NCI-H2227 treated with DMSO at 0.1 percent for 48 hours (cell line): ENCODE data around the gene TNFSF13.

Experiments
- DNase-seq: peaks from one replicate; lab custom pipeline; 2025; lab: John Stamatoyannopoulos, UW

TNFSF13 gene

GRCh38 chr17:7575481-7575883 lies 16.9 kb downstream of the TNFSF13 start:
- no peak for DNase-seq

- no peak for DNase-seq
Measured at GRCh38 chr17:7575959-7576358, 17.4 kb downstream of the TNFSF13 start.

DNA sequence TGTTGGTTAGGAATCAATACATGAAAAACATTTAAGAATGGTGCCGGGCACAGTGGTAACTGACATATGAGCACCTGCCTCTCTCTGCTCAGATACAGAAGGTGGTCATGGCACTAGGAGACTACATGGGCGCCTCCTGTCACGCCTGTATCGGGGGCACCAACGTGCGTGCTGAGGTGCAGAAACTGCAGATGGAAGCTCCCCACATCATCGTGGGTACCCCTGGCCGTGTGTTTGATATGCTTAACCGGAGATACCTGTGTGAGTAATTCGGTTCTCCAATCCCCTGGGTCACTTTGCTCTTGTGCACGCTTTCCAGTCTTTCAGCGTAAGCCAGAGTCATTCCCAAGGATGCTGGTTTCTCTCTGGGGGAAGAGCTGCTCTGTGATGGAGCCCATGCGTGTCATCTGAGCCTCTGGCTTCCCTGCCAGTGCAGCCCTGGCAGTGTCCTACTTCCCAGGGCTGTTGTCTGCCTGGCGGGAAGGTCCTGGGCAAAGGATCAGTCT lies 17.9 kb downstream of the TNFSF13 start:
- DNase-seq = no peak

DNA sequence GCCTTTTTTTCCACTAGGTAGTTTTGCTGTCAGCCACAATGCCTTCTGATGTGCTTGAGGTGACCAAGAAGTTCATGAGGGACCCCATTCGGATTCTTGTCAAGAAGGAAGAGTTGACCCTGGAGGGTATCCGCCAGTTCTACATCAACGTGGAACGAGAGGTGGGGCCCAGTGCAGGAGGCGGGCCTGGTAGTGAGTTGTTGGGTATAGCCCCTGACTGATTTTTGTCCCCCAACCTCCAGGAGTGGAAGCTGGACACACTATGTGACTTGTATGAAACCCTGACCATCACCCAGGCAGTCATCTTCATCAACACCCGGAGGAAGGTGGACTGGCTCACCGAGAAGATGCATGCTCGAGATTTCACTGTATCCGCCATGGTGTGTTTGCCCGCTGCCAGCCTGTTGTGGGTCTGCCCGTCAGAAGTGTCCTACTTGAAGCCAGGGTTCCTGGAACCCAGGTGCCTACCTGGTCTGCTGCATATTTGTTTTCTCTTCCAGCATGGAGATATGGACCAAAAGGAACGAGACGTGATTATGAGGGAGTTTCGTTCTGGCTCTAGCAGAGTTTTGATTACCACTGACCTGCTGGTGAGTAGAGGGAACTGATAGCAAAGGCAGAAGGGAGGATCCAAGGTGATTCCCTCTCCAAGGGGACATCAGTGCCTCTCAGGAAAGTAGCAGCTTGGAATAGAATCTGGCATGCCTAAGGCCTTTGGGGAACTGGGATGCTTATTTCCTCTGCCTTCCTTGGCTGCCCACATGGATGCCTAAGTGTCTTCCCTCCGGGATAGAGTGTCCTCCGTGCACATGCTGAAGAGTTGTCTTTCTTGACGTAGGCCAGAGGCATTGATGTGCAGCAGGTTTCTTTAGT lies 19.0 kb downstream of the TNFSF13 start:
- DNase-seq = no peak

DNA sequence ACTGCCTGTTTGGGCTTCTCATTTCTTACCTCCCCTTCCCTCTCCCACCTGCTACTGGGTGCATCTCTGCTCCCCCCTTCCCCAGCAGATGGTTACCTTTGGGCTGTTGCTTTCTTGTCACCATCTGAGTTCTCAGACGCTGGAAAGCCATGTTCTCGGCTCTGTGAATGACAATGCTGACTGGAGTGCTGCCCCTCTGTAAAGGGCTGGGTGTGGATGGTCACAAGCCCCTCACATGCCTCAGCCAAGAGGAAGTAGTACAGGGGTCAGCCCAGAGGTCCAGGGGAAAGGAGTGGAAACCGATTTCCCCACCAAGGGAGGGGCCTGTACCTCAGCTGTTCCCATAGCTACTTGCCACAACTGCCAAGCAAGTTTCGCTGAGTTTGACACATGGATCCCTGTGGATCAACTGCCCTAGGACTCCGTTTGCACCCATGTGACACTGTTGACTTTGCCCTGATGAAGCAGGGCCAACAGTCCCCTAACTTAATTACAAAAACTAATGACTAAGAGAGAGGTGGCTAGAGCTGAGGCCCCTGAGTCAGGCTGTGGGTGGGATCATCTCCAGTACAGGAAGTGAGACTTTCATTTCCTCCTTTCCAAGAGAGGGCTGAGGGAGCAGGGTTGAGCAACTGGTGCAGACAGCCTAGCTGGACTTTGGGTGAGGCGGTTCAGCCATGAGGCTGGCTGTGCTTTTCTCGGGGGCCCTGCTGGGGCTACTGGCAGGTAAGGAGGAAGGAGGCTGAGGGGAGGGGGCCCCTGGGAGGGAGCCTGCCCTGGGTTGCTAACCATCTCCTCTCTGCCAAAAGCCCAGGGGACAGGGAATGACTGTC lies 20.7 kb downstream of the TNFSF13 start, which contains the start of gene CD68:
TSS of gene CD68 (plus strand) at position 638 of the 833 bp plus-strand sequence. CDS start at position 678, 40 bp downstream.
- DNase-seq = no peak

DNA sequence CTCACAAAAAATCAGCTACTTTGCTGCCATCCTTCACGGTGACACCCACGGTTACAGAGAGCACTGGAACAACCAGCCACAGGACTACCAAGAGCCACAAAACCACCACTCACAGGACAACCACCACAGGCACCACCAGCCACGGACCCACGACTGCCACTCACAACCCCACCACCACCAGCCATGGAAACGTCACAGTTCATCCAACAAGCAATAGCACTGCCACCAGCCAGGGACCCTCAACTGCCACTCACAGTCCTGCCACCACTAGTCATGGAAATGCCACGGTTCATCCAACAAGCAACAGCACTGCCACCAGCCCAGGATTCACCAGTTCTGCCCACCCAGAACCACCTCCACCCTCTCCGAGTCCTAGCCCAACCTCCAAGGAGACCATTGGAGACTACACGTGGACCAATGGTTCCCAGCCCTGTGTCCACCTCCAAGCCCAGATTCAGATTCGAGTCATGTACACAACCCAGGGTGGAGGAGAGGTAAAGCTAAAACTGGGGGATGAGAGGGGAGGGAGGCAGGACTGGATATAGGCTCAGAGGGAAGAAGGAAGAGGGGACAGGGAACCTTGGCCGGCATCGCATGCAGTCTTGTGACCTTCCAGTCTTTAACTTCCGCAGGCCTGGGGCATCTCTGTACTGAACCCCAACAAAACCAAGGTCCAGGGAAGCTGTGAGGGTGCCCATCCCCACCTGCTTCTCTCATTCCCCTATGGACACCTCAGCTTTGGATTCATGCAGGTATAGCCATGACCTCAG lies 21.5 kb downstream of the TNFSF13 start:
- no peak for DNase-seq

DNA sequence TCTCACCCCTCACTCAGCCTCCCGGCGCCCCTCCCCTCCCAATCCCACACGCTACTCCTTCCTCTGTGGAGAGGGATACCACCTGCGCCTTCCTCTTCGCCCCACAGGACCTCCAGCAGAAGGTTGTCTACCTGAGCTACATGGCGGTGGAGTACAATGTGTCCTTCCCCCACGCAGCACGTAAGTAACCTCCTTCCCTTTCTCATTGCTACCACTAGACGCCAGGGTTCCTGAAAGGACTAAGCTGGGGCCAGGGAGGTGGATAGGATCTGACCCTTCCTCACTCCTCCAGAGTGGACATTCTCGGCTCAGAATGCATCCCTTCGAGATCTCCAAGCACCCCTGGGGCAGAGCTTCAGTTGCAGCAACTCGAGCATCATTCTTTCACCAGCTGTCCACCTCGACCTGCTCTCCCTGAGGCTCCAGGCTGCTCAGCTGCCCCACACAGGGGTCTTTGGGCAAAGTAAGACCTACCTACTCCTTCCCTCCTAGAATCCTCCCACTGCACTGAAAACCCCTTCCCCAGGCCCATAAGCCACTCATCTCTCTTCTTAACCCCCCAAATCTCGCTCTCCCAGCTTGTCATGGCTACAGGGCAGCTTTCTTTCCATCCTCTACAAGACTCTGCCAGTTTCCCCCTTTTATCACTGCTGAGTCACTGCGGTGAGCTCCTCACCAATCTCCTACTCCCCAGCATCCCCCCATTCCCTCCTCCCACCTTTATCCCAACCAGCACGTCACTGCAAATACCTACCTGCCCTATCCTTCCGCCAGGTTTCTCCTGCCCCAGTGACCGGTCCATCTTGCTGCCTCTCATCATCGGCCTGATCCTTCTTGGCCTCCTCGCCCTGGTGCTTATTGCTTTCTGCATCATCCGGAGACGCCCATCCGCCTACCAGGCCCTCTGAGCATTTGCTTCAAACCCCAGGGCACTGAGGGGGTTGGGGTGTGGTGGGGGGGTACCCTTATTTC lies 22.3 kb downstream of the TNFSF13 start:
- DNase-seq = no peak

DNA sequence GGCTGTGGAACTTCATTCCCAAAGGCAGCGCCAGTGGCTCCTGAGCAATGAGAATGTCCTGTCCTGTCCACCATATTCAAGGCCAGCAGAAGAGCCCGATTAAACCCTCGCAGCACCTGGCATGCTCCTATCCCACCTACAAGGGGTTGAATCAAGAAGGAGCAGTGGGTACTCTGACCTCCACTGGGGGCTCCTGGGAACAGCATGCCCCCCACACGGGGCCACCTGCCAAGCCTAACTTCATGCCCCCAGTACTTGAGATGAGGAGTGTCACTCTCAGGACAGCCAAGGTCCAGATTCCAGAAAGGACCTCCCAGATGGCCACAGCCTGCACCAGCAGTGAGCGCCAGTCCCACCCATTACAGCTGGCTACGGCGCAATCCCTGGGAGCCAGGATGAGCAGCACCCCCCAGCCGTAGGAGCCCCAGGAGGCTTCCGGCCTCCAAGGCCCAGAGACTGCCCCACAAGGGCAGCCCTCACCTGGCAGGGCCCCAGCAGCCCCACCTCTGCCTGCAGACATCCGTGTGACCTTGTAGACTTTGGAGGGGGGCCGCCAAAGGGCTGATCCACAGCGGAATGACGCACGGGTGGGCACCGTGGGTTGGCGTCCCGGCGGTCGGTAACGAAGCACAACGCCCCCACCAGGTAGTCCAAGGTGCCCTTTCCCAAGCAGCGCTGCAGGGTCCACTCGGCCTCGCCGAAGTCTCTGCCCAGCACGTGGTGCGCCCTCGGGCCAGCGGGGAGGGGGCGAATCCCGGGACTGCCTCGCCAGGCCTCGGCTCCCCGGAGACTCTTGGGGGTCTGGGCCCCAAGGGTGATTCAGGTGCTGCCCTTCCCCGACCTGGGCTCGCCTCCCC lies 24.1 kb downstream of the TNFSF13 start:
- DNase-seq = no peak

- peak; percentile 97 for DNase-seq
Measured at GRCh38 chr17:7583253-7584109, 24.9 kb downstream of the TNFSF13 start, which contains the start of gene MPDU1. Gene MPDU1, plus strand, starts transcription at chr17:7583852. Its CDS starts 11 bp downstream, at chr17:7583863.

GRCh38 chr17:7586673-7587419 lies 28.3 kb downstream of the TNFSF13 start:
- no peak for DNase-seq

DNA sequence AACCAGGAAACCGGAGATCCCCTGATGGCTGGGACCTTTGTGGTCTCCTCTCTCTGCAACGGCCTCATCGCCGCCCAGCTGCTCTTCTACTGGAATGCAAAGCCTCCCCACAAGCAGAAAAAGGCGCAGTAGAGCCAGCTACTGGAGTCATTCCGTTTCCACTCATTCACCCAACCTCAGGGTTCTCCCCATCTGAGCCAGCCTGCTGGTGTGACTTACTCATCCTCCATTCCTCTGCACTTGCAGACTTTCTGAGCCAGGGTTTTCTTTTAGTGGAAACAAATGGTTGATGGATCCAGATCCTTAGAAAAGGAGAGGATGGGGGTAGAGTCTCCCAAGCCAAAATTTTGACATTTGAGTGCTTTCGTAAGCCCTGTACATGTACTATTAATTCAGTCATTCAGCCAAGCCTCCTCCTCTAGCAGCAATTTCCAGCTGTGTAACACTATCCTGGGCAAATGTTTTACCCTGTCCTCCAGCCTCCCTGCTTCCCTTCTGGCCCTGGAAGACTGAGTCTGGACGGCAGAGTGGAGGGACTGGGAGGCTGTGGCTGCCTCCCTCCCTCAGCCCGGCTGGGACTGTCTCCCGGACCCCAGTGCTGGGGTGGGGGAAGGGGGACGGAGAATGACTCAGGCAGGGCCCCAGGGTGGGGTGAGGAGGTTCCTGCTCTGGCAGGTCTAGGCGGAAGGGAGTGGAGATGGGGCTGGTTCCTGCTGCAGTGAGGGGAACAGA lies 29.0 kb downstream of the TNFSF13 start:
- no peak for DNase-seq

GRCh38 chr17:7588553-7589203 lies 30.1 kb downstream of the TNFSF13 start:
- no peak for DNase-seq

DNA sequence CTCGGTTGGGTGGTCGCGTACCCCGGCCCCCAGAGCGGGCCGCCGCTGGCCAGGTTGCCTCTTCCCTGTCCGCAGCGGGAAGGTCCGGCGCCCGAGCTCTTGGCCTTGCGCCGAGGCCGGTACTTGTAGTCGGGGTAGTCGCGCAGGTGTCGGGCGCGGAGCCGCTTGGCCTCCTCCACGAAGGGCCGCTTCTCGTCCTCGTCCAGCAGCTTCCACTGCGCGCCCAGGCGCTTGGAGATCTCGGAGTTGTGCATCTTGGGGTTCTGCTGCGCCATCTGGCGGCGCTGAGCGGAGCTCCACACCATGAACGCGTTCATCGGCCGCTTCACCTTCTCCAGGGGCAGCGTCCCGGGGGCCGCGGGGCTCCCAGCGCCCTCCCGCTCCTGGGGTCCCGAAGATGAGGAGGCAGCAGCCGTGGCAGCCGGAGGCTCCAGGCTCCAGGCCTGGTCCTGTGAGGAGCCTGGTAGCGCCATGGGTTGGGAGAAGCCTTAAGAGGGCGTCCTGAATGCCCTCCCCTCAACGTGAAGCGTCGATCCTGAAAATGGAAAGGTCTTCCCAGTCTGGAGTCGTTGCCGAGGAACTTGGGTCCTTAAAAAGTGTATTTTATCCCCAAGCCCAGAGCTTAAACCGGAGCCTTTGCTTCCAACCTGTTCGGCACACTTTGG lies 30.8 kb downstream of the TNFSF13 start:
- DNase-seq = no peak

DNA sequence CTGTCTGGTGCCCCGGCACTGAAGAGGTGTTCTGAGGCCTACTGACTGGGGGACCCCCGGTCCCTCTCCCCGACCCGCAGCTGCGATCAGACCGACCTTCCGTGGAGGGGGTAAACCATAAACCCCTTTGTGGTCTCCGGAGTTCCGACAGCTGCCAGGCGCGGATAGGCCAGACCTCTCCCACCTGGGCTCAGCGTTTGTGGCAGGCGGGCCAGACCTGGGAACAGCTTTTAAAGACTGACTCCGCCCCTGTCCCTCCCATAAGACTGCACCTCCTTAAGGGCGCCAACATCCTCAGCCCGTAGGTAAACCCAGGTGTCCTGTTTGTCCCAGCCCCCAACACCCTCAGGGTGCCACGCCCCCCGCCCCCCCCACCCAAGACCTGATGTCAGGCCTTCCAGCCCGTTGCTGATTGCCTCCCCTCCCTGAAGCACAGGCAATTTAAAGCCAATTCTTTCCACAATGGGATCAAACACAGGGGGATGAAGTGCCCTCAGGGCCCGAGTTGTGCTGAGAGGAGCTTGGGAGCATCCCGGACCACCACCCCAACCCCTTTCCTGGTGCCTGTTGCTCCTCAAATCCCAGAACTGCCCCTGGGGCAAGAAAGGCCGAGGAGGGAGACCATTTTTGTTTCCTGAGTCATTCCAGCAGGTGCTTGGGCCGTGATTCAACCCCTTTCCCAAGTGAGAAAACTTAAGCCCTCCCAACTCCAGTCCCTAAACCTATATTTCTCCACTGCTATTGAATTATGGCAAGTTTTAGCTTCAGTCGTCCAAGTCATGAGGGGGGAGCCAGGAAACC lies 31.5 kb downstream of the TNFSF13 start, which contains the start of gene SOX15:
TSS of gene SOX15 (minus strand) at position 204 of the 801 bp plus-strand sequence. CDS start 418 bp downstream, outside the sequence.
- no peak for DNase-seq

- no peak for DNase-seq
Measured at GRCh38 chr17:7590743-7591142, 32.2 kb downstream of the TNFSF13 start.
